Activated CD8-positive, alpha-beta memory T cell treated with anti-CD3 and anti-CD28 coated beads, Interleukin-2, amount 50 U/mL, for 4 hours (primary cell): ENCODE results near the gene REM2.
A peak's percentile ranks its signal among the peaks of the same experiment; 100 is the strongest.
"Not testable (repeated sequence)": the region's sequence is repeated elsewhere in the genome, so short reads cannot be mapped to it uniquely, and the experiment has no call there.

Experiments
- DNase-seq: peaks from one replicate; pipeline ENCODE4 v3.0.0-alpha.2; 2020

The REM2 gene

GRCh38 chr14:22898302-22899090, 15.5 kb downstream of the REM2 start:
- no peak for DNase-seq

- no peak for DNase-seq
Observed at GRCh38 chr14:22900081-22900799, 17.2 kb downstream of the REM2 start.

GRCh38 chr14:22901799-22902198, 18.8 kb downstream of the REM2 start:
- no peak for DNase-seq

GRCh38 chr14:22903742-22904087, 20.7 kb downstream of the REM2 start:
- no peak for DNase-seq

GRCh38 chr14:22905627-22906026, 22.6 kb downstream of the REM2 start:
- DNase-seq: no peak

- no peak for DNase-seq
Observed at GRCh38 chr14:22906073-22906472, 23.1 kb downstream of the REM2 start.

- DNase-seq: no peak
Observed at GRCh38 chr14:22907429-22907828, 24.4 kb downstream of the REM2 start.

- DNase-seq: no peak
Observed at GRCh38 chr14:22908601-22909000, 25.6 kb downstream of the REM2 start.

GRCh38 chr14:22910916-22911315, 27.9 kb downstream of the REM2 start:
- no peak for DNase-seq

- DNase-seq: not testable (repeated sequence)
Observed at GRCh38 chr14:22914836-22915235, 31.8 kb downstream of the REM2 start.

- no peak for DNase-seq
Observed at GRCh38 chr14:22915886-22916521, 33.0 kb downstream of the REM2 start.

GRCh38 chr14:22918804-22919600, 36.0 kb downstream of the REM2 start, which contains the start of gene RBM23:
Gene RBM23, minus strand, starts transcription at chr14:22919149.
- DNase-seq: peak; percentile 99

- DNase-seq: no peak
Observed at GRCh38 chr14:22919601-22919921, 36.5 kb downstream of the REM2 start.

- DNase-seq: no peak
Observed at GRCh38 chr14:22920697-22921096, 37.7 kb downstream of the REM2 start.

- no peak for DNase-seq
Observed at GRCh38 chr14:22922294-22922693, 39.3 kb downstream of the REM2 start.

- DNase-seq: no peak
Observed at GRCh38 chr14:22923746-22924145, 40.7 kb downstream of the REM2 start.

GRCh38 chr14:22925513-22925912, 42.5 kb downstream of the REM2 start:
- DNase-seq: no peak

GRCh38 chr14:22926316-22926715, 43.3 kb downstream of the REM2 start:
- no peak for DNase-seq

- DNase-seq: no peak
Observed at GRCh38 chr14:22928237-22929103, 45.4 kb downstream of the REM2 start.

GRCh38 chr14:22929104-22929960, 46.3 kb downstream of the REM2 start, which contains the start of gene PRMT5:
Gene PRMT5, minus strand, starts transcription at chr14:22929376. Its CDS starts 15 bp downstream, at chr14:22929361.
- peak; percentile 97 for DNase-seq

- no peak for DNase-seq
Observed at GRCh38 chr14:22929961-22930364, 46.9 kb downstream of the REM2 start.
